G401.6 (cell line): ENCODE results near the gene SAFB2.

Source experiments
- FAIRE-seq: peaks from 2 replicates; lab custom pipeline; 2012; peaks lifted over from hg19 to GRCh38; lab: Jason Lieb, UNC

SAFB2 gene

GRCh38 chr19:5579697-5580096, 42.9 kb downstream of the SAFB2 start:
- no peak for FAIRE-seq

- no peak for FAIRE-seq
Measured at GRCh38 chr19:5579286-5579685, 43.3 kb downstream of the SAFB2 start.

- FAIRE-seq = no peak
Measured at GRCh38 chr19:5578097-5578846, 44.3 kb downstream of the SAFB2 start.

GRCh38 chr19:5575590-5575989, 47.0 kb downstream of the SAFB2 start:
- no peak for FAIRE-seq

DNA sequence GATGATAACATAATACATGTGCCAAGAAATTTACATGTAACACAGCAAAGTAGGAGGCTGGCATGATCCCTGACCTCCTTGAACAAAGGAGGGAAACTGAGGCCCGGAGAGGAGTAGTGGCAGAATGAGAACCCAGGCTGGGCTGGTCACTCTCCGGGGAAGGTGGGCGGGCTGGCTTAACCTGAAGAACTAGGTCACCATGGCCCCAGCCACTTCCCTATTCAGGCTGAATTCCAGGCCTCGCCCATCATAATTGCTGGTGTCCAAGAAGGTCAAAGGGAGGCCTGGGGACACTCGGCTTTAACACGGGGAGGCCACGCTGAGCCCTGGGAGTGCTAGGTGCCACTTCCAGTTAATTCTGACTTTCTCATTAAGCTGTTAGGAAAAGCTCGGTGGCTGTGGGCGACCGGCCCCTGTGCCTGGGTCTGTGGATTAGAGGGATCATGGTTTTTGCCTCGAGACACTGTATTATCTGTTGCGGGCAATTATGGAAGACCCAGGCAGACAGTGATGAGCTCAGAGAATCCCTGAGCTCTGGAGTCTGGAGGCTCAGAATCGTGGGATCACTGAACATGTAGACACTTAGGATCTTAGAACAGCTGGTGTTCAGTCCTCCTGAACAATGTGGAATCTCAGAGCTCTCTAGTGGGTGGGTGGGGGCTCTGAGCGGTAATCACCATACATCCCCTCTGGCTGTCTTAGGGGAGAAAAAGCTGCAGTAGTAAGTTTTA, 49.9 kb downstream of the SAFB2 start:
- no peak for FAIRE-seq

GRCh38 chr19:5571777-5572176, 50.8 kb downstream of the SAFB2 start:
- FAIRE-seq = no peak

DNA sequence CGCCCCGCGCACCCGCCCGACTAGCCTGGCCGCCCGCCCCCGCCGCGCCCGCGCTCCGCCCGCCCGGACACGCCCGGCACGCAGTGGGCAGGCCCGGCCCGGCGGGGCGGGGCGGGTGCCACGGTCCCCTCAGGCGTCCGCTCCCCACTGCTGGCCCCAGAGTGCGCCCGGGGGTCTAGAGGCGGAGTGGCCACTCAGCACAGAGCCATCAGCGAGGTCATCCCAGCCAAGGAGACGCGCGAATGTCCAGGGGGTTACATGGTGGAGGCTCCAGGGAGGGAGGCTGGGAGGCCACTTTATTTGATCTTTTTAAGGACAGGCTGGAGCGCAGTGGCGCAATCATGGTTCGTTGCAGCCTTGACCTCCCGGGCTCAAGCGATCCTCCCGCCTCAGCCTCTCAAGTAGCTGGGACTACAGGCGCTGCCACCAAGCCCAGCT, 54.6 kb downstream of the SAFB2 start:
- no peak for FAIRE-seq

- no peak for FAIRE-seq
Measured at GRCh38 chr19:5567360-5567969, 55.1 kb downstream of the SAFB2 start, which contains the start of gene TINCR. TSS of gene TINCR (minus strand) at chr19:5567953.

DNA sequence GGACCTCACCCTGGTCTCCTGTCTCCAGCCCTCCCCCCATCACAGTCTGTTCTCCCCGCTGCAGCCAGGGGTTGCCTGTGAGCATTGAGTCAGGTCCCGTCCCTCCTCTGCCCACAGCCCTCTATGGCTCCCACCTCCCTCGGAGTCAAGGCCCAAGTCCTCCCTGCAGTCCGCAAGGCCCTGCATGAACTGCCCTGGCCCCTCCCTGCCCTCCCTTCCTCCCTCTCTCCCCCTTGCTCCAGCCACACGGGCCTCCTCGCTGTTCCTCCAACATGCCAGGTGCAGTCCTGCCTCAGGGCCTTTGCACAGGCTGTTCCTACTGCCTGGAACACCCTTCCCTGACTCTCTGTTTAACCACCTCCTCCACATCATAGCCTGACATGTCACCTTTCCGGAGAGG, 57.6 kb downstream of the SAFB2 start:
- FAIRE-seq = no peak

- FAIRE-seq = no peak
Measured at GRCh38 chr19:5563935-5564612, 58.5 kb downstream of the SAFB2 start.

DNA sequence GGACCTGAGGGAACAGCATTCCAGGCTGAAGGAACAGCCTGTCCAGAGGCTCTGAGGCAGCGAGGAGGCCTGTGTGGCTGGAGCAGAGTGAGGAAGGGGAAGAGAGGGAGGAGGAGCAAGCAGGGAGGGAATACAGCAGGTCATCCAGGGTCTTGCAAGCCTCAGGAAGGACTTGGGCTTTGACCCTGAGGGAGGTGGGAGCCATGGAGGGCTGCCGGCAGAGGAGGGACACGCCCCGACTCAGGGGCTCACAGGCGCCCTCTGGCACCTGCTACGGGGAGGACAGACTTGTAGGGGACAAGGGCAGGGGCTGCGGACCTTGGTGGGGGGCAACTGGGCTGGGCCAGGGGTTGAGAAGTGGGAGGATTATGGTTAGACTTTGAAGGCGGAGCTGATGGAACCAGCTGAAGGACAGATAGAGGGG, 59.6 kb downstream of the SAFB2 start:
- no peak for FAIRE-seq

- no peak for FAIRE-seq
Measured at GRCh38 chr19:5562280-5562679, 60.3 kb downstream of the SAFB2 start.

DNA sequence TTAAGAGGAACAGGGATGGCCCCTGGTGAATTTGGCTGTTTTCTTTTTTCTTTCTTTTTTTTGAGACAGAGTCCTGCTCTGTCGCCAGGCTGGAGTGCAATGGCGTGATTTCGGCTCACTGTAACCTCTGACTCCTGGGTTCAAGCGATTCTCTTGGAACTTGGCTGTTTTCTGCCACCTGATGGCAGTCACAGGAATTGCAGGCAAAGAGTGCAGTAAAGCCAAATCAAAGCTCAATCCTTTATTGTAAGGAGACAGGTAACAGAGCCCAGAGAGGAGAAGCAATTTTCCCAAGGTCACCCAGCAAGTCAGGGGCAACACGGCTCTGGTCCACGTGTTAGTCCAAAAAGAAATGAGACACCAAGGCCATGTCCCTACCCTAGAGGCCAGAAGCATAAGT, 61.0 kb downstream of the SAFB2 start:
- no peak for FAIRE-seq

DNA sequence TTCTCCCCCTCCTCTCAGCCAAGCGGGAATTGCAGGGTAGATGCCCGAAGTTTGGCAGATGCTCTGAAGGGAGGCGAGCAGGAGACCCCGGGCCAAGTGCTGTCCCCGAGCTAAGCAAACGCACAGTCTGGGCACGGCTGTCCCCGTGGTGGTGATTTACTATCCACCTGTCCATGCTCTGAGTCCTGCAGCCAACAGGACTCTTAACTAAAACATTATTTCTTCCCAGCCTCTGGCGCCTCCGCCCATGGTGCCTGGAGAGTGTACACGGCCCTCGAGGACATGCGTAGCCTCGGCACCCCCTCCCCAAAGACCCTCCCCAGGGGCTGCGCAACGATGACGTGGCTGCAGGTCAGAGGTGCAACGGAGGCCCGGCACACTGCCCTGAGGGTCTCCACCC, 62.4 kb downstream of the SAFB2 start:
- no peak for FAIRE-seq

GRCh38 chr19:5559804-5560133, 62.8 kb downstream of the SAFB2 start:
- no peak for FAIRE-seq

DNA sequence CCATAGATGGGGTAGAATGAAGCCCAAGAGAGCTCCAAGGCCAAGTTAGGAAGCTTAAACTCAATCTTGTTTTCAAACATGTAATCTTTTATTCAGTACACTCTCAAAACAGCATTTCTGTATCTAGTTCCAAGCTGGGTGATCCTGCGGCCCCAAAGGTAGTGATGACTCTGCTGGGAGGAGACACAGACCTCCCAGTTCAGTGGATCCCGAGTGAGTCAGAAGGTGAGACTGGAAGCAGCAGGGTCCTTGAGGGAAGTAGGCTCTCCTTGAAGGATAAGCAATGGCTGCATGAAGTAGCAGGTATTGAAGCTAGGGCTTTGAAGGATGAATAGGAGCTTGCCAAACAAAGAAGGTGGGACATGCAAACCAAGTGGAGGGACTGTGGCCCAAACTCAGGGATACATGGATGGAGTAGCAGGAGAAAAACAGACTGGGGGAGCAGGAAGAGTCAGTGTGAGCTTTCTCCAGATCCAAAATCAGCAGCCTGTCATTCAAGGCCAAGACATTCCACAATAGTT, 64.4 kb downstream of the SAFB2 start:
- no peak for FAIRE-seq

DNA sequence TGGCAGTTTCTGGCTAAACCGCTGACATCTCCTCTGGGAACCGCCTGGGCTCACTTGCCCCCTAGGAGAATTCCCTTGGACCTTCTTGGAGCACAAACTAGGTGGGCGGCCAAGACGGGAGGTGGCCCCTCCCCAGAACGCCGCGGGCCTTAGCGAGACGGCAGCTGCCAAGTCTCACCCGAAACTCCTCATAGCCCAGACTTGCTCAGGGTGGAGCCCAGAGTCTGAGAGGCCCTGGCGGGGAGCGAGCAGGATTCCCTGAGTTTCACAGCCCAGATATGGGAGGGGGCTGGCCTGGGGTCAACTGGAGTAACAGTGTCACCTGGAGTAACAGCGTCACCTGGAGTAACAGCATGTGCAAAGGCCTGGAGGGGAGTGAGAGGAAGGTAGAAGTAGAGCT, 64.9 kb downstream of the SAFB2 start:
- FAIRE-seq = no peak

DNA sequence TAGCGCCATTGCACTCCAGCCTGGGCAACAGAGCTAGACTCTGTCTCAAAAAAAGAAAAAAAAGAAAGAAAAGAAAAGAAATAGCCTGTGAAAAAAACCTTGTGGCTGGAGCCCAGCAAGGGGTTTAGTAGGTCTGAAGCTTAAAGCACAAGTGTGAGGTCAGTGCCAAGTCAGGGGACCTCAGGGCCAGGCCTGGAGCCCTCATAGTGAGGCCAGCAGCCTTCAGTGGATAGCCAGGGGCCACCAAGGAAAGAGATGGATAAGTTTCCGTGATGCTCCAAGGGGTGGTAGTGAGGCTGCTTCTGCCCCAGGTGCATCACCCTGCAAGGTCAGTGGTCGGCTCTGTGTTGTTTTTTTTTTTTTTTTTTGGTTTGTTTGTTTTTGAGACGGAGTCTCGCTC, 67.7 kb downstream of the SAFB2 start:
- FAIRE-seq = no peak

GRCh38 chr19:5553892-5554291, 68.7 kb downstream of the SAFB2 start:
- FAIRE-seq = no peak

GRCh38 chr19:5547881-5548280, 74.7 kb downstream of the SAFB2 start:
- no peak for FAIRE-seq

- no peak for FAIRE-seq
Measured at GRCh38 chr19:5545984-5546383, 76.6 kb downstream of the SAFB2 start.

GRCh38 chr19:5545051-5545450, 77.5 kb downstream of the SAFB2 start:
- no peak for FAIRE-seq

DNA sequence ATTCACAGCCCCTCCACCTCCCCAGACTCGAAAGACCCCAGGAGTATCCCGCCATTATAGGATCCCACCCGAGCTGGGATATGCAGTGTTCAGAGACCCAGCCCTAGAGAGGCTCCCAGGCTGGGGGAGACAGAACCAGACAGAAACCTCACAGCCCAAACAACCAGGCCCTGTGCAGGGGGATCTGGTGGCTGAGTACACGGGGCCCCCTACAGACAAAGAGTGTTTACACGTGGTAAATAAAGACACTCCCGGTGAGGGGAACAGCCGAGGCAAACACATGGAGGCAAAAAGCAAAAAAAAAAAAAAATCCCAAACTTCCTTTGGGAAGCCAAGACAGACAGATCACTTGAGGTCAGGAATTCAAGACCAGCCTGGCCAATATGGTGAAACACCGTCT, 79.9 kb downstream of the SAFB2 start:
- FAIRE-seq = no peak
